ENCODE results near the gene SLC23A2.

DNA sequence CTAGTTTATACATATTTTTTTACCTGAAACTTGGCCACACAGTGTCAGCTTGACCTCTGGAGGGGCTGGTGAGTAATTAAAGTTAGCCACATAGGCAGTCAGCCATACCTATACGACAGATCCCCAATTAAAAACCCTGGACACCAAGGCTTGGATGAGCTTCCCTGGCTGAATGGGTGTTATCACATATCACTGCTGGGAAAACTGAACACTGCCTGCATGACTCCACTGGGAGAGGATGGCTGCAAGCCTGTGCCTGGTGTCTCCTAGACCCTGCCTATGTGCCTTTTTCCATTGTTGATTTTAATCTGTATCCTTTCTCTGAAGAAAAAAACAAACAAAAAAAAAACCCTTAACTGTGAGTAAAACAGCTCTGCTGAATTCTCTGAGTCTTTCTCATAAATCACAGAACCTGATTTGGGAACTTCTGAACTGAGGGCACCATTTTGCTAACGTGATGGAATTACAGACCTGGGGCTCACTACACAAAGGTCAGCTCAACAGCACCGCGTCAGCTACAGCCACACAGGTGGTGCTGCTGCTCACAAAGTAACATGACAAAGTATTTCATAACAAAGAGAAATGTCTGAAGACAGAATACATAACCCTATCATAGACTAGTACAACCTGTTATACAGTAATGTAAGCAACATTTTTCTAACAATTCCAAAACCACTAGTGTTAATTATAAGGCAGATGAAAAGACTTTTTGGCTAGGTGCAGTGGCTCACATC lies 97.0 kb downstream of the SLC23A2 start:
- no peak for TF ChIP-seq YY1 (IDR thresholded peaks at IDR 0.05; ENCODE audit: insufficient read depth, insufficient read length)
- no peak for TF ChIP-seq ZNF274 (IDR thresholded peaks at IDR 0.05; ENCODE audit: low read depth, low read length)
- no peak for TF ChIP-seq SUZ12 (IDR thresholded peaks at IDR 0.05; ENCODE audit: extremely low read depth, insufficient read depth, insufficient read length)

Measured in NT2/D1 (cell line).